RWPE1 (cell line): Measurements from ENCODE around the gene TFIP11.

Experiments used
- CTCF ChIA-PET: fragments of 350-600 bp; sonication (Branson Sonifier 250); formaldehyde crosslinking; extraction: SDS; loops from one replicate; lab custom pipeline; 2021; lab: Yijun Ruan, JAX
- POLR2A ChIA-PET: fragments of 400-600 bp; formaldehyde crosslinking; extraction: SDS; loops from one replicate; lab custom pipeline; 2020; ENCODE audit warnings: antibody characterized with exemption; ENCODE audit not compliant: low non-redundant PET; lab: Yijun Ruan, JAX
- DNase-seq: peaks from one replicate; pipeline ENCODE4 v3.0.0; 2012; ENCODE audit warnings: low spot score
- H3K27ac ChIP-seq: fragments of 450-650 bp; 2 replicates; pipeline ENCODE4 v1.5.1; 2017
- TF ChIP-seq, protein P1 (sequence below): fragments of 450-650 bp; conservative IDR thresholded peaks from 2 replicates; pipeline ENCODE4 v1.5.1; 2017; ENCODE audit warnings: low read depth, mild to moderate bottlenecking

TFIP11 gene

GRCh38 chr22:26525946-26526564, 13.8 kb upstream of the TFIP11 start:
- no peak overlapping the region for H3K27ac ChIP-seq
- TF ChIP-seq, protein P1, sequence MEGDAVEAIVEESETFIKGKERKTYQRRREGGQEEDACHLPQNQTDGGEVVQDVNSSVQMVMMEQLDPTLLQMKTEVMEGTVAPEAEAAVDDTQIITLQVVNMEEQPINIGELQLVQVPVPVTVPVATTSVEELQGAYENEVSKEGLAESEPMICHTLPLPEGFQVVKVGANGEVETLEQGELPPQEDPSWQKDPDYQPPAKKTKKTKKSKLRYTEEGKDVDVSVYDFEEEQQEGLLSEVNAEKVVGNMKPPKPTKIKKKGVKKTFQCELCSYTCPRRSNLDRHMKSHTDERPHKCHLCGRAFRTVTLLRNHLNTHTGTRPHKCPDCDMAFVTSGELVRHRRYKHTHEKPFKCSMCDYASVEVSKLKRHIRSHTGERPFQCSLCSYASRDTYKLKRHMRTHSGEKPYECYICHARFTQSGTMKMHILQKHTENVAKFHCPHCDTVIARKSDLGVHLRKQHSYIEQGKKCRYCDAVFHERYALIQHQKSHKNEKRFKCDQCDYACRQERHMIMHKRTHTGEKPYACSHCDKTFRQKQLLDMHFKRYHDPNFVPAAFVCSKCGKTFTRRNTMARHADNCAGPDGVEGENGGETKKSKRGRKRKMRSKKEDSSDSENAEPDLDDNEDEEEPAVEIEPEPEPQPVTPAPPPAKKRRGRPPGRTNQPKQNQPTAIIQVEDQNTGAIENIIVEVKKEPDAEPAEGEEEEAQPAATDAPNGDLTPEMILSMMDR, result no peak
- ChIA-PET CTCF (interaction anchor here (0.6 kb wide), 1 partner anchor 150 kb away, joined by 3 read pairs; no protein-coding TSS in a partner anchor), POLR2A (no interaction called here)
- DNase-seq, result no peak

DNA sequence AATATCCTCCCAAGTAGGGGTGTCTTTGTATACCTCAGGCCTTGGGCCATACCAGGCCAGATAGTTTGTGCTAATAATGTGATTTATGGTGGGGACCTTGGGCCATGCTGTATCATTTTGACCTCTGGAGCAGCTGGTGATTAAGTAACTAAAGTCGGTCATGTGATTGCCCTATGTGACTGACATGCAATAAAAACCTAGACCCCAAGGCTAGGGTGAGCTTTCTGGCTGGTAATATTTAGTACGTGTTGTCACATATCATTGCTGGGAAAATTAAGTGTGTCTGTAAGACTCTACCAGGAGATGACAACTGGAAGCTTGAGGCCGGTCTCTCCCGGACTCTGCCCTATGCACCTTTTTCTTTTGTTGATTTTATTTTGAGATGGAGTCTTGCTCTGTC, 12.6 kb upstream of the TFIP11 start:
- POLR2A ChIA-PET, result no interaction called here
- H3K27ac ChIP-seq, result no peak overlapping the region
- TF ChIP-seq, protein P1, result no peak
- no peak for DNase-seq
- CTCF ChIA-PET, result interaction anchor here (0.6 kb wide), 1 partner anchor 12 kb away, joined by 5 read pairs; no protein-coding TSS in a partner anchor

GRCh38 chr22:26522592-26522991, 10.3 kb upstream of the TFIP11 start:
- ChIA-PET POLR2A (no interaction called here), CTCF (no interaction called here)
- no peak overlapping the region for H3K27ac ChIP-seq
- DNase-seq, result no peak
- TF ChIP-seq, protein P1, result no peak

GRCh38 chr22:26522012-26522411, 9.7 kb upstream of the TFIP11 start:
- H3K27ac ChIP-seq, result no peak overlapping the region
- CTCF ChIA-PET, result no interaction called here
- no peak for DNase-seq
- TF ChIP-seq, protein P1, result no peak
- POLR2A ChIA-PET, result no interaction called here

DNA sequence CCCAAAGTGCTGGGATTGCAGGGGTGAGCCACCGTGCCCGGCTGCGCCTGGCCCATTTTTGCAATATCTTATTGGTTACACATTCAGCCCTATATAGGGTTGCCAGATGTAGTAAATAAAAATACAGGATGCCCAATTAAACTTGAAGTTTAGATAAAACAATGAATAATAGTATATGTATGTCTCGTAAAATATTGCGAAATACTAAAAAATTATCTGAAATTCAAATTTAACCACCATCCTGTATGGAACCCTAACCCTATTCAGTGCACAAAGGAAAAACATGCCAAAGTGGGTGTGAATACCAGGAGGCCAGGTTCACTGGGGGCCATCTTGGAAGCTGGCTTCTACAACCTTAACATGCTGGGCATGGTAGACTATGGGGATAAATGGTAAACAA, 5.2 kb upstream of the TFIP11 start:
- TF ChIP-seq, protein P1, result no peak
- H3K27ac ChIP-seq, result no peak overlapping the region
- ChIA-PET CTCF (no interaction called here), POLR2A (no interaction called here)
- no peak for DNase-seq

GRCh38 chr22:26516503-26516902, 4.2 kb upstream of the TFIP11 start:
- H3K27ac ChIP-seq, result no peak overlapping the region
- DNase-seq, result no peak
- ChIA-PET CTCF (no interaction called here), POLR2A (no interaction called here)
- TF ChIP-seq, protein P1, result no peak
